MM.1S (cell line): ENCODE measurements around the gene PATL2.
"Not testable (repeated sequence)": the region's sequence is repeated elsewhere in the genome, so short reads cannot be mapped to it uniquely, and the experiment has no call there.

Experiments
- DNase-seq: peaks from one replicate; pipeline ENCODE4 v3.0.0-alpha.2; 2015
- H2AFZ ChIP-seq: fragments of 300-600 bp; sonication (generic); 2 replicates; pipeline ENCODE4 v1.6.0; 2016; ENCODE audit warnings: antibody characterized with exemption, low read length
- H3F3A ChIP-seq: fragments of 300-600 bp; sonication (generic); 2 replicates; pipeline ENCODE4 v1.6.1; 2016; ENCODE audit warnings: mild to moderate bottlenecking, antibody characterized with exemption, low read length, moderate library complexity, mixed read lengths; ENCODE audit not compliant: insufficient read depth
- H3K27ac ChIP-seq: fragments of 300-600 bp; sonication (generic); 2 replicates; pipeline ENCODE4 v1.5.1; 2016; ENCODE audit warnings: mild to moderate bottlenecking, low read length
- H3K27me3 ChIP-seq: fragments of 300-600 bp; sonication (generic); replicated peaks from 2 replicates; pipeline ENCODE4 v1.6.0; 2016; ENCODE audit warnings: low read length; ENCODE audit not compliant: insufficient read depth
- H3K36me3 ChIP-seq: fragments of 300-600 bp; sonication (generic); replicated peaks from 2 replicates; pipeline ENCODE4 v1.6.1; 2016; ENCODE audit warnings: mild to moderate bottlenecking, low read length, mixed read lengths; ENCODE audit not compliant: insufficient read depth
- H3K4me1 ChIP-seq: fragments of 300-600 bp; sonication (generic); 2 replicates; pipeline ENCODE4 v1.6.1; 2016; ENCODE audit warnings: low read length, mixed read lengths
- H3K4me2 ChIP-seq: fragments of 300-600 bp; sonication (generic); 2 replicates; pipeline ENCODE4 v1.6.0; 2016; ENCODE audit warnings: low read depth, low read length
- H3K4me3 ChIP-seq: fragments of 300-600 bp; sonication (generic); 2 replicates; pipeline ENCODE4 v1.5.1; 2016; ENCODE audit warnings: low read length, mixed read lengths
- H3K79me2 ChIP-seq: fragments of 300-600 bp; sonication (generic); 2 replicates; pipeline ENCODE4 v1.6.1; 2016; ENCODE audit warnings: mixed run types, low read length, mixed read lengths
- H3K9ac ChIP-seq: fragments of 300-600 bp; sonication (generic); 2 replicates; pipeline ENCODE4 v1.6.1; 2016; ENCODE audit warnings: low read length, mixed read lengths
- H3K9me2 ChIP-seq: fragments of 300-600 bp; sonication (generic); replicated peaks from 2 replicates; pipeline ENCODE4 v1.6.1; 2016; ENCODE audit warnings: mild to moderate bottlenecking, low read length, mixed read lengths; ENCODE audit not compliant: insufficient read depth
- H3K9me3 ChIP-seq: fragments of 300-600 bp; sonication (generic); replicated peaks from 2 replicates; pipeline ENCODE4 v1.6.1; 2016; ENCODE audit warnings: mild to moderate bottlenecking, low read length, mixed read lengths; ENCODE audit not compliant: insufficient read depth
- H4K20me1 ChIP-seq: fragments of 300-600 bp; sonication (generic); 2 replicates; pipeline ENCODE4 v1.6.1; 2016; ENCODE audit warnings: mild to moderate bottlenecking, low read length, moderate library complexity, mixed read lengths; ENCODE audit not compliant: insufficient read depth
- EZH2 ChIP-seq: fragments of 300-600 bp; sonication (generic); optimal IDR thresholded peaks from 2 replicates; pipeline ENCODE3; 2017; ENCODE audit warnings: low read depth, mild to moderate bottlenecking, antibody characterized with exemption, low read length, mixed read lengths
- EZH2phosphoT487 ChIP-seq: fragments of 300-600 bp; sonication (generic); IDR thresholded peaks from 2 replicates; pipeline ENCODE4 v1.6.1; 2018; ENCODE audit warnings: antibody characterized with exemption, low read length
- TF ChIP-seq, protein P1 (sequence below): fragments of 300-600 bp; sonication (generic); IDR thresholded peaks from 2 replicates; pipeline ENCODE4 v1.5.1; 2016; ENCODE audit warnings: antibody characterized with exemption, low read length, mixed read lengths

Gene PATL2

DNA sequence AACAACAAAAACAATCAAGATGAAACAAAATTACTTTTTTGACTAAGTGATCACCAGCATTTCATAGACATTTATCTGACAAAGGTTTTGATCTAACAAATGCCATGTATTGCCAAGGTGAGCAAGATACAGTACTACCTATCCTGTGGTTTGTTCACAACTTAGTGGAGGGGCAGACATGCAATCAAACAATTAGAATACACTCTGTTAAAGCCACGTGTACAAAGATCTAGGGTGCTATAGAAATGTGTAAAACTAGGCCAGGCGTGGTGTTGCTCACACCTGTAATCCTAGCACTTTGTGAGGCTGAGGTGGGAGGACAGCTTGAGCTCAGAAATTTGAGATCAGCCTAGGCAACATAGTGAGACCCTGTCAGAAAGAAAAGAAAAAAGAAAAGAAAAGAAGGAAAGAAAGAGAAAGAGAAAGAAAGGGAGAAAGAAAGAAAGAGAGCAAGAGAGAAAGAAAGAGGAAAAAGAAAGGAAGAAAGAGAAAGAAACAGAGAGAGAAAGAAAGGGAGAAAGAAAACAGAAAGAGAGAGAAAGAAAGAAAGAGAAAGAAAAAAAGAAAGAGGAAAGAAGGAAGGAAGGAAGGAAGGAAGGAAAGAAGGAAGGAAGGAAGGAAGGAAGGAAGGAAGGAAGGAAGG lies 23.8 kb upstream of the PATL2 start:
- H3K4me2 ChIP-seq: peak overlapping the region; percentile 63
- H3K27ac ChIP-seq: peak overlapping the region; percentile 63; the same call in 1 of the 2 replicates
- H3K4me3 ChIP-seq: peak overlapping the region; percentile 30; the same call in 1 of the 2 replicates
- H3K9me2 ChIP-seq: no peaks in the 10 kb centered on the region
- peak overlapping the region; percentile 41; the same call in 1 of the 2 replicates for H2AFZ ChIP-seq
- no peak for DNase-seq
- H3K36me3 ChIP-seq: peaks cover 4% of the 10 kb centered on the region; the same call in 1 of the 2 replicates
- H3K9ac ChIP-seq: peak overlapping the region; percentile 47; the same call in 1 of the 2 replicates
- peaks cover 22% of the 10 kb centered on the region for H3K4me1 ChIP-seq
- no peaks in the 10 kb centered on the region for H3K9me3 ChIP-seq
- H3F3A ChIP-seq: peaks cover 14% of the 10 kb centered on the region
- H3K27me3 ChIP-seq: no peaks in the 10 kb centered on the region
- TF ChIP-seq EZH2 (no peak), EZH2phosphoT487 (no peak)
- TF ChIP-seq, protein P1, sequence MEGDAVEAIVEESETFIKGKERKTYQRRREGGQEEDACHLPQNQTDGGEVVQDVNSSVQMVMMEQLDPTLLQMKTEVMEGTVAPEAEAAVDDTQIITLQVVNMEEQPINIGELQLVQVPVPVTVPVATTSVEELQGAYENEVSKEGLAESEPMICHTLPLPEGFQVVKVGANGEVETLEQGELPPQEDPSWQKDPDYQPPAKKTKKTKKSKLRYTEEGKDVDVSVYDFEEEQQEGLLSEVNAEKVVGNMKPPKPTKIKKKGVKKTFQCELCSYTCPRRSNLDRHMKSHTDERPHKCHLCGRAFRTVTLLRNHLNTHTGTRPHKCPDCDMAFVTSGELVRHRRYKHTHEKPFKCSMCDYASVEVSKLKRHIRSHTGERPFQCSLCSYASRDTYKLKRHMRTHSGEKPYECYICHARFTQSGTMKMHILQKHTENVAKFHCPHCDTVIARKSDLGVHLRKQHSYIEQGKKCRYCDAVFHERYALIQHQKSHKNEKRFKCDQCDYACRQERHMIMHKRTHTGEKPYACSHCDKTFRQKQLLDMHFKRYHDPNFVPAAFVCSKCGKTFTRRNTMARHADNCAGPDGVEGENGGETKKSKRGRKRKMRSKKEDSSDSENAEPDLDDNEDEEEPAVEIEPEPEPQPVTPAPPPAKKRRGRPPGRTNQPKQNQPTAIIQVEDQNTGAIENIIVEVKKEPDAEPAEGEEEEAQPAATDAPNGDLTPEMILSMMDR: no peak
- H4K20me1 ChIP-seq: no peaks in the 10 kb centered on the region
- peaks cover 25% of the 10 kb centered on the region for H3K79me2 ChIP-seq

DNA sequence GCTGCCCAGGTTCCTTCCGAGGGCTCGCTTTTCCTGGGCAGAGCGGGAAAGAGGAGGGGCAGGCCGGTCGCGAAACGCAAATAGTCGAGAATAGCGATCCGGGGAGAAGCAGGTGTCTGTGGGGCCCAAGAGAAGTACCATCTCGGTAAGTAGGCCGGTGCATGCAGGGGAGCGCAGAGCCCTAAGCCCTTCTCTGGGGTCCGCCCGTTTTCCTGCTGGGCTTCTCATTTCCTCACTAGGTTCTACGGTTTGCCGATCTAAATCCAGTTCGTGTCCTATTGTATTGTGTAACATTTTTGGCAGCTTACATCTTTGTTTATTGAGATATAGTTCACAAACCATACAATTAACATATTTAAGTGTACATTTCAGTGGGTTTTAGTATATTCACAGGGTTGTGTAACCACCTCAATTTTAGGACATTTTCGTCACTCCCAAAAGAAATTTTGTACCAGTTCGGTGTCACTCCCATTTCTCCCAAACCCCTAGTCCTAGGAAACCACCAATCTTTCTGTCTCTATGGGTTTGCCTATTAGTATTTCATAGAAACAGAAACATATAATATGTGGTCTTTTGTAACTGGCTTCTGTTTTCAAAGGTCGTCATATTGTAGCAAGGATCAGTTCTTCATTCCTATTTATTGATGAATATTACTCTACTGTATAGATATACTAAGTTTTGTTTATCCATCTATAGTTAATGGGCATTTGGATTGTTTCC lies 18.4 kb upstream of the PATL2 start:
- Histone ChIP-seq H3F3A (peaks cover 44% of the 10 kb centered on the region), H3K4me1 (peaks cover 30% of the 10 kb centered on the region), H3K9me2 (no peaks in the 10 kb centered on the region), H3K9ac (peak overlapping the region; percentile 88), H2AFZ (peak overlapping the region; percentile 80), H3K9me3 (no peaks in the 10 kb centered on the region), H3K36me3 (peaks cover 4% of the 10 kb centered on the region; the same call in 1 of the 2 replicates), H3K79me2 (peaks cover 30% of the 10 kb centered on the region), H3K27me3 (no peaks in the 10 kb centered on the region), H3K4me2 (peak overlapping the region; percentile 82), H3K27ac (peak overlapping the region; percentile 94), H3K4me3 (peak overlapping the region; percentile 82), H4K20me1 (no peaks in the 10 kb centered on the region)
- TF ChIP-seq EZH2phosphoT487: no peak
- TF ChIP-seq EZH2: no peak
- TF ChIP-seq, protein P1: no peak
- peak; percentile 53 for DNase-seq

DNA sequence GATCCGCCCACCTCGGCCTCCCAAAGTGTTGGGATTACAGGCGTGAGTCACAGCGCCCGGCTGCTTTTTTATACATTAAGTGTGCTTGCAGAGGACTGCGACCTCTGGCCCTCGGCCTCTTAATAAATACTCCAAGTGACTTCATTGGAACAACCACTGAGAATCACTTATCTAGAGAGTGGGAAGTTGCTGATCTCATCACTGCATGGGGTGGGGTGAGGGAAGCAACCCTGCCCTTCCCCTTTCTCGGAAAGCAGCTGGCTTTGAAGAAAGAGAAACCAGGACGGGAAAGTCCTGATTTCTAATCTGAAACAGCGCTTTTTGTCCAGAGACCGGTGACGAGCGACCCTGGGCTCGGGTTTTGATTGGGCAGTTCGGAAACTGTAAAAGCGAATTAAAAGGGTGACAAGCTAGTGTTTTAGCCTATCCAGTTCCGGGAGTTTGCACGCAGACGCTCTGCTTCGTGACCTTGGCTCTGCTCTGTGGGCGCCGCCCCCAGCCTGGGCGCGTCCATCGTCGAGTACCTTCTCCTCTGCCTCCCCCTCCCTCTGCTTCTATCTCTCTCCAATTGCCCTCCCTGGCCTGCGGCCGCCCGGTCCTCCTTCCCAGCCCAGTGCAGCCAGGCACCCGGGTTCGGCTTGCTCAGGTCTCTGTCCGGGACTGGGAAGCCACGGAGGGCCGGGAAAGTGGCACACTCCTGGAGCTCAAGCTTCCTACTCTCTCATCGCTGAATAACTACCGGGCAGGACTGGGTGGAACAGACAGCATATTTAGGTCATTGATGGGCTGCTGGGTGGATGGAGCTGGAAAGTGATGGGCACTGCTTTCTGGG lies 17.7 kb upstream of the PATL2 start:
- H3K27me3 ChIP-seq: no peaks in the 10 kb centered on the region
- H3K4me1 ChIP-seq: peaks cover 34% of the 10 kb centered on the region
- peak; percentile 98 for DNase-seq
- TF ChIP-seq, protein P1: no peak
- TF ChIP-seq EZH2 (no peak), EZH2phosphoT487 (no peak)
- peak overlapping the region; percentile 94 for H3K27ac ChIP-seq
- peaks cover 4% of the 10 kb centered on the region; the same call in 1 of the 2 replicates for H3K36me3 ChIP-seq
- peak overlapping the region; percentile 82 for H3K4me3 ChIP-seq
- no peaks in the 10 kb centered on the region for H3K9me3 ChIP-seq
- peaks cover 30% of the 10 kb centered on the region for H3K79me2 ChIP-seq
- peak overlapping the region; percentile 82; the same call in 1 of the 2 replicates for H3K4me2 ChIP-seq
- no peaks in the 10 kb centered on the region for H4K20me1 ChIP-seq
- H3F3A ChIP-seq: peaks cover 47% of the 10 kb centered on the region
- H3K9ac ChIP-seq: peak overlapping the region; percentile 88
- peak overlapping the region; percentile 80 for H2AFZ ChIP-seq
- H3K9me2 ChIP-seq: no peaks in the 10 kb centered on the region

DNA sequence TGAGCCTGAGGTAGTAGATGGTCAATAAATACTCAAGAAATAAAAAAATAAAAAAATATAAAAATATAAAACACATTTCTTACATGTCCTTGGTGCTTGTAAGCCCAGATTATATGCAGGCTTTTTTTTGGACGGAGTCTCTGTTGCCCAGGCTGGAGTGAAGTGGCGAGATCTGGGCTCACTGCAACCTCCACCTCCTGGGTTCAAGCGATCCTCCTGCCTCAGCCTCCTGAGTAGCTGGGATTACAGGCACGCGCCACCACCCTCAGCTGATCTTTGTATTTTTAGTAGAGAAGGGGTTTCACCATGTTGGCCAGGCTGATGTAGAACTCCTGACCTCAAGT lies 17.1 kb upstream of the PATL2 start:
- Histone ChIP-seq H3K4me3 (peak overlapping the region; percentile 18; the same call in 1 of the 2 replicates), H3K27ac (peak overlapping the region; percentile 94; the same call in 1 of the 2 replicates), H3K4me2 (peak overlapping the region; percentile 16; the same call in 1 of the 2 replicates), H3K4me1 (peaks cover 38% of the 10 kb centered on the region), H3K79me2 (peaks cover 30% of the 10 kb centered on the region), H3K9ac (peak overlapping the region; percentile 34; the same call in 1 of the 2 replicates), H3F3A (peaks cover 49% of the 10 kb centered on the region)
- not testable (repeated sequence) for H3K9me3 ChIP-seq, H4K20me1 ChIP-seq, H2AFZ ChIP-seq, H3K36me3 ChIP-seq, H3K9me2 ChIP-seq, H3K27me3 ChIP-seq, DNase-seq
